Measurements from ENCODE around the gene SCAF4. TPM values are rescaled to one million over a fixed set of nuclear protein-coding genes. Genes with fewer than 3 reads are reported as not detected.

Gene SCAF4
- total and polyA plus RNA-seq, 12 donors: 9.5 to 24.0 (median 15.1) TPM

DNA sequence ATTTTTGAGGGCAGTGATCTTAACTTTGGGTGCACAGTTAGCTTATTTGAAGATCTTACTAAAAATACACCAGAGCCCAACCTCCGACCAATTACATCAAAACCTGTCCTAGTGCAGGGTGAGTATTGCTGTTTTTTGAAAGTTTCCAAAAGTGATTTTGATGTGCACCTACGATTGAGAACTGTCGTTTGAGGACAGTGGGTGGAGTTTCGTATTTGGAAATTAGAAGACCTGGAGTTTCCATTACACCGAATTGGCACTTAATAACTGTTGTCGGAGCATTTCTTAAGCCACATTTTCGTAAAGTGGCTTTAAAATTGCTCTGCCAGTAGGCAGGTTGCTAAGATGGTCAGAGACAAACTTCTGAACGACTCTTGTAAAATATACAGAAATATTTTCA is 71.3 kb downstream of the SCAF4 start:
- peak overlapping the region; percentile 71 to 97 (median 90) for H3K27ac ChIP-seq
- peaks cover 0 to 19% of the 10 kb centered on the region in 2 donors for H3K36me3 ChIP-seq (replicated peaks in 1 of 2)
- TF ChIP-seq, protein P1, sequence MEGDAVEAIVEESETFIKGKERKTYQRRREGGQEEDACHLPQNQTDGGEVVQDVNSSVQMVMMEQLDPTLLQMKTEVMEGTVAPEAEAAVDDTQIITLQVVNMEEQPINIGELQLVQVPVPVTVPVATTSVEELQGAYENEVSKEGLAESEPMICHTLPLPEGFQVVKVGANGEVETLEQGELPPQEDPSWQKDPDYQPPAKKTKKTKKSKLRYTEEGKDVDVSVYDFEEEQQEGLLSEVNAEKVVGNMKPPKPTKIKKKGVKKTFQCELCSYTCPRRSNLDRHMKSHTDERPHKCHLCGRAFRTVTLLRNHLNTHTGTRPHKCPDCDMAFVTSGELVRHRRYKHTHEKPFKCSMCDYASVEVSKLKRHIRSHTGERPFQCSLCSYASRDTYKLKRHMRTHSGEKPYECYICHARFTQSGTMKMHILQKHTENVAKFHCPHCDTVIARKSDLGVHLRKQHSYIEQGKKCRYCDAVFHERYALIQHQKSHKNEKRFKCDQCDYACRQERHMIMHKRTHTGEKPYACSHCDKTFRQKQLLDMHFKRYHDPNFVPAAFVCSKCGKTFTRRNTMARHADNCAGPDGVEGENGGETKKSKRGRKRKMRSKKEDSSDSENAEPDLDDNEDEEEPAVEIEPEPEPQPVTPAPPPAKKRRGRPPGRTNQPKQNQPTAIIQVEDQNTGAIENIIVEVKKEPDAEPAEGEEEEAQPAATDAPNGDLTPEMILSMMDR (IDR thresholded peaks at IDR 0.05): no peak
- peak in 1 of 2 donors; percentile 11 for TF ChIP-seq POLR2A (IDR thresholded peaks at IDR 0.05)
- 15 to 24% (median 20%) methylated on average over 8 of the region's 8 CpGs for WGBS, 4 donors
- peak overlapping the region; percentile 31 to 78 (median 54) for H3K4me3 ChIP-seq
- intact Hi-C loops (cut with DNase I): no loop called here
- H3K27me3 ChIP-seq: no peaks in the 10 kb centered on the region
- H3K9me3 ChIP-seq (replicated peaks in 1 of 3): no peaks in the 10 kb centered on the region
- DNase-seq: no peak
- peaks cover 7 to 61% of the 10 kb centered on the region in 2 donors for H3K4me1 ChIP-seq (replicated peaks in 1 of 2)

- TF ChIP-seq, protein P1 (IDR thresholded peaks at IDR 0.05): no peak
- TF ChIP-seq POLR2A (IDR thresholded peaks at IDR 0.05): no peak
- peak overlapping the region; percentile 71 to 97 (median 90) for H3K27ac ChIP-seq
- peaks cover 3 to 57% of the 10 kb centered on the region in 2 donors for H3K4me1 ChIP-seq (replicated peaks in 1 of 2)
- intact Hi-C loops (cut with DNase I): no loop called here
- peaks cover 0 to 19% of the 10 kb centered on the region in 2 donors for H3K36me3 ChIP-seq (replicated peaks in 1 of 2)
- no peaks in the 10 kb centered on the region for H3K27me3 ChIP-seq
- H3K4me3 ChIP-seq: peak overlapping the region; percentile 31 to 78 (median 54)
- DNase-seq: peak in 1 of 7 donors; percentile 71
- WGBS, 4 donors: 0% methylated on average over 8 to 12 of the region's 12 CpGs
- no peaks in the 10 kb centered on the region for H3K9me3 ChIP-seq (replicated peaks in 1 of 3)
Measured at GRCh38 chr21:31660259-31660565, 71.7 kb downstream of the SCAF4 start.

DNA sequence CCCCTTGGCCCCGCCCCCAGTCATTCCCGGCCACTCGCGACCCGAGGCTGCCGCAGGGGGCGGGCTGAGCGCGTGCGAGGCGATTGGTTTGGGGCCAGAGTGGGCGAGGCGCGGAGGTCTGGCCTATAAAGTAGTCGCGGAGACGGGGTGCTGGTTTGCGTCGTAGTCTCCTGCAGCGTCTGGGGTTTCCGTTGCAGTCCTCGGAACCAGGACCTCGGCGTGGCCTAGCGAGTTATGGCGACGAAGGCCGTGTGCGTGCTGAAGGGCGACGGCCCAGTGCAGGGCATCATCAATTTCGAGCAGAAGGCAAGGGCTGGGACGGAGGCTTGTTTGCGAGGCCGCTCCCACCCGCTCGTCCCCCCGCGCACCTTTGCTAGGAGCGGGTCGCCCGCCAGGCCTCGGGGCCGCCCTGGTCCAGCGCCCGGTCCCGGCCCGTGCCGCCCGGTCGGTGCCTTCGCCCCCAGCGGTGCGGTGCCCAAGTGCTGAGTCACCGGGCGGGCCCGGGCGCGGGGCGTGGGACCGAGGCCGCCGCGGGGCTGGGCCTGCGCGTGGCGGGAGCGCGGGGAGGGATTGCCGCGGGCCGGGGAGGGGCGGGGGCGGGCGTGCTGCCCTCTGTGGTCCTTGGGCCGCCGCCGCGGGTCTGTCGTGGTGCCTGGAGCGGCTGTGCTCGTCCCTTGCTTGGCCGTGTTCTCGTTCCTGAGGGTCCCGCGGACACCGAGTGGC is 72.2 kb downstream of the SCAF4 start, which contains the start of gene SOD1:
Gene SOD1 (plus strand): TSS at position 158 of the 723 bp plus-strand sequence. CDS start 77 bp downstream, at position 235.
- Histone ChIP-seq H3K36me3 (replicated peaks in 1 of 2) (peaks cover 0 to 14% of the 10 kb centered on the region in 2 donors), H3K27ac (peak within 1 kb of the TSS; percentile 71 to 97 (median 90)), H3K4me3 (peak within 1 kb of the TSS; percentile 31 to 78 (median 54)), H3K4me1 (replicated peaks in 1 of 2) (peaks cover 3 to 52% of the 10 kb centered on the region in 2 donors), H3K27me3 (no peaks in the 10 kb centered on the region), H3K9me3 (replicated peaks in 1 of 3) (no peaks in the 10 kb centered on the region)
- DNase-seq: peak; percentile 95 to 98 (median 96)
- 0 to 1% (median 0%) methylated on average over 3 to 87 of the region's 87 CpGs for WGBS, 4 donors
- intact Hi-C loops (cut with DNase I): no loop called here
- TF ChIP-seq POLR2A (IDR thresholded peaks at IDR 0.05): peak; percentile 93 to 95
- TF ChIP-seq, protein P1 (IDR thresholded peaks at IDR 0.05): peak in 4 of 6 experiments; percentile 23 to 42 (median 24)

DNA sequence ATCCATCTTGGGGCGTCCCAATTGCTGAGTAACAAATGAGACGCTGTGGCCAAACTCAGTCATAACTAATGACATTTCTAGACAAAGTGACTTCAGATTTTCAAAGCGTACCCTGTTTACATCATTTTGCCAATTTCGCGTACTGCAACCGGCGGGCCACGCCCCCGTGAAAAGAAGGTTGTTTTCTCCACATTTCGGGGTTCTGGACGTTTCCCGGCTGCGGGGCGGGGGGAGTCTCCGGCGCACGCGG is 72.7 kb downstream of the SCAF4 start:
- Histone ChIP-seq H3K9me3 (replicated peaks in 1 of 3) (no peaks in the 10 kb centered on the region), H3K27me3 (no peaks in the 10 kb centered on the region), H3K36me3 (replicated peaks in 1 of 2) (peaks cover 0 to 9% of the 10 kb centered on the region in 2 donors), H3K4me3 (peak overlapping the region in 2 of 4 donors; percentile 75 to 78), H3K27ac (peak overlapping the region; percentile 43 to 97 (median 90)), H3K4me1 (replicated peaks in 1 of 2) (peaks cover 3 to 47% of the 10 kb centered on the region in 2 donors)
- WGBS, 4 donors: 0 to 2% (median 1%) methylated on average over 18 of the region's 18 CpGs
- TF ChIP-seq, protein P1 (IDR thresholded peaks at IDR 0.05): no peak
- TF ChIP-seq POLR2A (IDR thresholded peaks at IDR 0.05): no peak
- intact Hi-C loops (cut with DNase I): no loop called here
- DNase-seq: no peak

Data from adrenal gland (tissue), 12 donors.